Measurements from ENCODE around the gene KCNK1.
A peak's percentile ranks its signal among the peaks of the same experiment; 100 is the strongest.
"Not testable (repeated sequence)": the region's sequence is repeated elsewhere in the genome, so short reads cannot be mapped to it uniquely, and the experiment has no call there.

Gene KCNK1

DNA sequence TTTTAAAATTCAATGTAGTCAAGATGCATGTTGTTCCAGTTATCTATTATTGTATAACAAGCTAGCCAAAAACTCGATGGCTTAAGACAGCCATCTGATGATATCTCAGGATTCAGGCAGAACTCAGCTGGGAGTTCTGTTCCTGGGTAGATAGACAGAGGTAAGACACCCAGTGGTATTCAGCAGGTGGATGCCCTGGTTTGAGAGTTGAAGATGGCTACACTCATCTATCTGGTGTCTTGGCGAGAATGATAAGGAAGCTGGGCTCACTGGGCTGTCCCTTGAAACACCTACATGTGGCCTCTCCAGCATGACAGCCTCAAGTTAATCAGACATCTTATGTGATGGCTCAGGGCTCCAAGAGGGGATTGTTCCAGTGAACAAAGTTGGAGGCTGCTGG lies 3.3 kb upstream of the KCNK1 start:
- DNase-seq (ENCODE audit: low read depth): no peak
- no peak overlapping the region for H3K4me3 ChIP-seq (ENCODE audit: control insufficient read depth, low read depth, low read length)

GRCh38 chr1:233611363-233611762 lies 2.5 kb upstream of the KCNK1 start:
- H3K4me3 ChIP-seq (ENCODE audit: control insufficient read depth, low read depth, low read length); DNase-seq (ENCODE audit: low read depth): not testable (repeated sequence)

More for the DNA sequence above, 3.3 kb upstream of the KCNK1 start:
- TF ChIP-seq CTCF (IDR thresholded peaks at IDR 0.05; ENCODE audit: control insufficient read depth, insufficient read depth, low read depth, low read length, missing control alignments): no peak

DNA sequence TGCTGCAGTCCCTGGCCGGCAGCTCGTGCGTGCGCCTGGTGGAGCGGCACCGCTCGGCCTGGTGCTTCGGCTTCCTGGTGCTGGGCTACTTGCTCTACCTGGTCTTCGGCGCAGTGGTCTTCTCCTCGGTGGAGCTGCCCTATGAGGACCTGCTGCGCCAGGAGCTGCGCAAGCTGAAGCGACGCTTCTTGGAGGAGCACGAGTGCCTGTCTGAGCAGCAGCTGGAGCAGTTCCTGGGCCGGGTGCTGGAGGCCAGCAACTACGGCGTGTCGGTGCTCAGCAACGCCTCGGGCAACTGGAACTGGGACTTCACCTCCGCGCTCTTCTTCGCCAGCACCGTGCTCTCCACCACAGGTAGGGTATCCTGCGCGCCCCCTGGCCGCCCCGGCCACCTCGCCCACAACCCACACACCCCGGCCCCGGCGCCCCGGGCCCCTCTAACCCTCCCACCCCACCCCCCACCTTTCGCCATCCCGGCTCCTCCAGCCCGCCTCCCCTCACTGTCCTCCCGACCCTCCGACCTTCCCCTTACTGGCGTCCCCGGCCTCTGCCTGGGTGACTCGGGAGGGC lies 352 bp downstream of the KCNK1 start:
- no peak for TF ChIP-seq CTCF (IDR thresholded peaks at IDR 0.05; ENCODE audit: control insufficient read depth, insufficient read depth, low read depth, low read length, missing control alignments)
- H3K4me3 ChIP-seq (ENCODE audit: control insufficient read depth, low read depth, low read length): peak overlapping the region; percentile 81
- no peak for DNase-seq (ENCODE audit: low read depth)

DNA sequence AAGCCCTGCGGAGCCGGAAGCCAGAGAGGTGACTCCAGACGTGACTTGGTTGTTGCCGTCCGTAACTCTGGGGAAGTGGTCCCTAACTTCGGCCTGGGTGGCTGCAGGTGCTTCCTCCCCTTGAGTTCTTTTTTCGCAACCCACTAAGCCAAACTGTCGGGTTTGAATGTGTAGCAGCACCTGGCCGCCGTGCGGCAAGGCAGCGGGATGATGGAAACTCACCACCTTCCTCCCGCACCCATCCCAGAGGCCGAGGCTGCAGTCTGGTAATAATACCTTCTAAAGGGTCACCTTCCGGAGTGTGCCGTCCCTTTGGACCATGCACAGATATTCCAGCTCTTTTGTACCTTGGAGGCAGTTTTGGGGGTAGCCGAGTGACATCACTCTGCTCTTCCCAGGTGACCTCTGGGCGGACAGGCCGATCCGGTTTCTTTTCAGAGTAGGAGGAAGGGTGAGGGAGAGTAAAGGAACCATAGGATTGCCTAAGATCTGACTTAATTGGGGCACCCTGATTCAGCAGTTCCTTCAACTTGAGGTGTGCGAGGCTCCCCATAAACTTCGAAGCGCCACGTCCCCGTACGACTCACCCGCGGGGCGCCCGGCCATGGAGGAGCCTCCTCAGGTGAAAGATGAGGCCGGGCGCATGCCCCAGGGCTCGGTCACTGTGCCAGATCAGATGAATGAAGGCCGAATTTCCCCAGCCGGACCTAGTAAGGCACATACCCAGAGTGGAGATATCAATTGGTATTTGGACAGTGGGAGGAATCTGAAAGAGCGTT lies 1.0 kb downstream of the KCNK1 start:
- peak overlapping the region; percentile 81 for H3K4me3 ChIP-seq (ENCODE audit: control insufficient read depth, low read depth, low read length)
- no peak for DNase-seq (ENCODE audit: low read depth)

DNA sequence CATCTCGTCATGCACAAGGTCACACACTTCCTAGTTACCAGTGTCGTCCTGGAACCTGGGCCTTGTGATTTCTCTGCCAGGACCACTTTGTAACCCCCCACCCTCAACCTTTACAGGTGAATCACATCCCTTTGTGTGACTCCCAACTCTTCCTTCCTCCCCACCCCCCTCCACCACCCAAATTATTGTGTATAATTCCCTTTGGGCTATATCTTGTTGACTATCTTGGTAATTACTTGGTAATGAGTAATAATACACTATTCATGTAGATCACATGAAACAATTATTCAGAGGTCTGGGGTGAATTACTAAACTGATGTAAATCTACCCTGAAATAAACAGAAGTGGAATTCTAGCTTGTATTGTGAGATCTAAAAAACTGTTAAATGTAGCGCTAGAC lies 1.7 kb downstream of the KCNK1 start:
- TF ChIP-seq CTCF (IDR thresholded peaks at IDR 0.05; ENCODE audit: control insufficient read depth, insufficient read depth, low read depth, low read length, missing control alignments): no peak
- no peak overlapping the region for H3K4me3 ChIP-seq (ENCODE audit: control insufficient read depth, low read depth, low read length)
- DNase-seq (ENCODE audit: low read depth): no peak

More for the DNA sequence above, 1.0 kb downstream of the KCNK1 start:
- TF ChIP-seq CTCF (IDR thresholded peaks at IDR 0.05; ENCODE audit: control insufficient read depth, insufficient read depth, low read depth, low read length, missing control alignments): no peak

- no peak overlapping the region for H3K4me3 ChIP-seq (ENCODE audit: control insufficient read depth, low read depth, low read length)
- no peak for TF ChIP-seq CTCF (IDR thresholded peaks at IDR 0.05; ENCODE audit: control insufficient read depth, insufficient read depth, low read depth, low read length, missing control alignments)
- DNase-seq (ENCODE audit: low read depth): no peak
Observed at GRCh38 chr1:233617025-233617424, 3.1 kb downstream of the KCNK1 start.

DNA sequence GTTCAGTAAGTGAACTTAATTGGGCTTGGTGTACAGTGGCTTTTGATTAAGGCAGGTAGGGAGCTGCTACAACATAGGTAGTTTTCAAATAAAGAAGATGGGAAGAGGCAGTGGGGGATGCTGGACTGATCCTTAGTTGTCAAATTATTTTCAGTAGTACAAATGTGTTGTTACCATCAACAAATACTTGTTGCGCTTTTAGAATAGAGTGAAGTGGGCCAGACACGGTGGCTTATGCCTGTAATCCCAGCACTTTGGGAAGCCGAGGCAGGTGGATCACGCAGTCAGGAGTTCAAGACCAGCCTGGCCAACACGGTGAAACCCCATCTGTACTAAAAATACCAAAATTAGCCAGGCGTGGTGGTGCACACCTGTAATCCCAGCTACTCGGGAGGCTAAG lies 5.5 kb downstream of the KCNK1 start:
- DNase-seq (ENCODE audit: low read depth): not testable (repeated sequence)

More for the DNA sequence above, 5.5 kb downstream of the KCNK1 start:
- H3K4me3 ChIP-seq (ENCODE audit: control insufficient read depth, low read depth, low read length): not testable (repeated sequence)
